ENCODE measurements around the gene ASCL3.

DNA sequence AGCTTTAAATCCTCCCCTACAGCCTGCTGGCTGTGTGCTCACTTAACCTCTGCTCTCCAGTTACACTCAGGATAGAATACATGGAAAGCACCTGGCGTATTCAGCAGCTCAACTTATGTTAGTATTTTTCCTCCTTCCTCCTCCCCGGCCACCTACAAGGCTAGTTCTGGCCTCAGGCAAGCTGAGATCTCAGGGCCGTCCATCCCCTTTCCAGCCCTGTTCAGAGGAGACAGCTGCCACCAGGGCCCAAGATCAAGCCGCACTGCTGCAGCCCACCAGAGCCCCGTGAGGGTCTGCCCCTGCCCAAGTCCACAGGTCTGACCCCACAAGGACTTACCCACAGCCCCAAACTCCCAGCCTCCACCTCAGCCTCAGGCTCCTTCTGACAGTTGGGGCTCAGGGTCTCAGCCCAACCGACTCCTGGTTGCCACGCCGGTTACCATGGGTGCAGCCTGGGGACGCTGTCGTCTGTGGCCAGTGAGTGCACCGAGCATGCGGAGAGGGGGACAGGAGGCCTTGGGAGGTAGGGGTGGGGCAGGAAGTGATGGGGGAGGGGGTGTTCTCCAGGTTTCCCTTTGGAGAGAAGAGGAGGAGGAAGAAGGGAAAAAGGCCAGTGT, 10.1 kb downstream of the ASCL3 start, which contains the start of gene C11orf16:
- TF ChIP-seq EZH2 (IDR thresholded peaks at IDR 0.05; ENCODE audit: low read depth, unreplicated experiment) (no peak), CREB1 (CRISPR knock-in tag; IDR thresholded peaks at IDR 0.05; ENCODE audit: low read depth) (no peak), CTCF (conservative IDR thresholded peaks at IDR 0.05; ENCODE audit: low read depth in 2 of 2) (no peak), EZH2phosphoT487 (IDR thresholded peaks at IDR 0.05; ENCODE audit: unreplicated experiment) (no peak), STAT1 (IDR thresholded peaks at IDR 0.05; ENCODE audit: unreplicated experiment) (no peak), JUNB (IDR thresholded peaks at IDR 0.05; ENCODE audit: unreplicated experiment) (no peak), POLR2AphosphoS5 (IDR thresholded peaks at IDR 0.05; ENCODE audit: low read depth) (no peak), ZNF331 (CRISPR knock-in tag; IDR thresholded peaks at IDR 0.05; ENCODE audit: low read depth) (no peak)
- TF ChIP-seq, protein P1, sequence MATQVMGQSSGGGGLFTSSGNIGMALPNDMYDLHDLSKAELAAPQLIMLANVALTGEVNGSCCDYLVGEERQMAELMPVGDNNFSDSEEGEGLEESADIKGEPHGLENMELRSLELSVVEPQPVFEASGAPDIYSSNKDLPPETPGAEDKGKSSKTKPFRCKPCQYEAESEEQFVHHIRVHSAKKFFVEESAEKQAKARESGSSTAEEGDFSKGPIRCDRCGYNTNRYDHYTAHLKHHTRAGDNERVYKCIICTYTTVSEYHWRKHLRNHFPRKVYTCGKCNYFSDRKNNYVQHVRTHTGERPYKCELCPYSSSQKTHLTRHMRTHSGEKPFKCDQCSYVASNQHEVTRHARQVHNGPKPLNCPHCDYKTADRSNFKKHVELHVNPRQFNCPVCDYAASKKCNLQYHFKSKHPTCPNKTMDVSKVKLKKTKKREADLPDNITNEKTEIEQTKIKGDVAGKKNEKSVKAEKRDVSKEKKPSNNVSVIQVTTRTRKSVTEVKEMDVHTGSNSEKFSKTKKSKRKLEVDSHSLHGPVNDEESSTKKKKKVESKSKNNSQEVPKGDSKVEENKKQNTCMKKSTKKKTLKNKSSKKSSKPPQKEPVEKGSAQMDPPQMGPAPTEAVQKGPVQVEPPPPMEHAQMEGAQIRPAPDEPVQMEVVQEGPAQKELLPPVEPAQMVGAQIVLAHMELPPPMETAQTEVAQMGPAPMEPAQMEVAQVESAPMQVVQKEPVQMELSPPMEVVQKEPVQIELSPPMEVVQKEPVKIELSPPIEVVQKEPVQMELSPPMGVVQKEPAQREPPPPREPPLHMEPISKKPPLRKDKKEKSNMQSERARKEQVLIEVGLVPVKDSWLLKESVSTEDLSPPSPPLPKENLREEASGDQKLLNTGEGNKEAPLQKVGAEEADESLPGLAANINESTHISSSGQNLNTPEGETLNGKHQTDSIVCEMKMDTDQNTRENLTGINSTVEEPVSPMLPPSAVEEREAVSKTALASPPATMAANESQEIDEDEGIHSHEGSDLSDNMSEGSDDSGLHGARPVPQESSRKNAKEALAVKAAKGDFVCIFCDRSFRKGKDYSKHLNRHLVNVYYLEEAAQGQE (IDR thresholded peaks at IDR 0.05; ENCODE audit: unreplicated experiment) = no peak
- TF ChIP-seq, protein P2, sequence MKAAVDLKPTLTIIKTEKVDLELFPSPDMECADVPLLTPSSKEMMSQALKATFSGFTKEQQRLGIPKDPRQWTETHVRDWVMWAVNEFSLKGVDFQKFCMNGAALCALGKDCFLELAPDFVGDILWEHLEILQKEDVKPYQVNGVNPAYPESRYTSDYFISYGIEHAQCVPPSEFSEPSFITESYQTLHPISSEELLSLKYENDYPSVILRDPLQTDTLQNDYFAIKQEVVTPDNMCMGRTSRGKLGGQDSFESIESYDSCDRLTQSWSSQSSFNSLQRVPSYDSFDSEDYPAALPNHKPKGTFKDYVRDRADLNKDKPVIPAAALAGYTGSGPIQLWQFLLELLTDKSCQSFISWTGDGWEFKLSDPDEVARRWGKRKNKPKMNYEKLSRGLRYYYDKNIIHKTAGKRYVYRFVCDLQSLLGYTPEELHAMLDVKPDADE (IDR thresholded peaks at IDR 0.05) = no peak
